ENCODE measurements around the gene CDC27. TPM values are rescaled to one million over a fixed set of nuclear protein-coding genes. Genes with fewer than 3 reads are reported as not detected.

Gene CDC27
- total and polyA plus RNA-seq, 2 of the 4 experiments (the other 2 are of a cell fraction), result 47.7 to 190 TPM

- H4K91ac ChIP-seq (ENCODE audit: insufficient read depth, low read depth, low read length), result peak overlapping the region; percentile 95
- H3K4ac ChIP-seq (ENCODE audit: low read depth, low read length), result peak overlapping the region; percentile 91
- peak overlapping the region; percentile 81; the same call in 1 of the 2 replicates for H3K14ac ChIP-seq (replicated peaks; ENCODE audit: low read depth, low read length)
- peak overlapping the region; percentile 98 for H2AK5ac ChIP-seq (ENCODE audit: low read depth, low read length)
- in situ Hi-C loops (cut with MboI; ENCODE audit: low sequenced_read_pairs), result loop anchor here (5.0 kb wide), 1 partner anchor 81 kb away; no protein-coding TSS in a partner anchor
- H4K8ac ChIP-seq (ENCODE audit: low read depth in 2 of 2, low read length in 2 of 2), result peak overlapping the region; percentile 20 to 53; a peak in 2 of 4 replicates
- H3K23ac ChIP-seq (ENCODE audit: low read depth, low read length), result peak overlapping the region; percentile 24; the same call in 1 of the 2 replicates
- POLR2A ChIA-PET (ENCODE audit: unreplicated experiment), result no interaction called here
- dilution Hi-C loops (cut with HindIII; ENCODE audit: low sequenced_read_pairs, unreplicated experiment), result no loop called here
- intact Hi-C loops (cut with micrococcal nuclease), result no loop called here
- H3K79me1 ChIP-seq (ENCODE audit: low read depth in 1 of 2, low read length in 2 of 2), result peaks cover 0 to 3% of the 10 kb centered on the region in 2 experiments; a peak in 2 of 4 replicates
- H3K4me3 ChIP-seq (ENCODE audit: insufficient read depth, low read depth, low read length), result no peak overlapping the region
- no peak overlapping the region for H2AFZ ChIP-seq (replicated peaks; ENCODE audit: low read length, poor library complexity)
- WGBS, 2 experiments (ENCODE audit: extremely low coverage in 2 of 2, insufficient read length in 1 of 2), result 80% methylated on average over 1 of the region's 3 CpGs; no CpG with 5 or more reads in 1 of the 2 experiments
- H4K5ac ChIP-seq (ENCODE audit: low read depth, low read length), result no peak overlapping the region
- ATAC-seq (ENCODE audit: low read depth) (no peak), DNase-seq (no peak)
- no peaks in the 10 kb centered on the region for H3K27me3 ChIP-seq (ENCODE audit: control insufficient read depth, insufficient read depth, low read length)
- no peaks in the 10 kb centered on the region for H4K20me1 ChIP-seq (ENCODE audit: insufficient read depth, low read length)
- no peak overlapping the region for H3K4me2 ChIP-seq (ENCODE audit: low read depth, low read length)
- no peak for TF ChIP-seq CTCF (conservative IDR thresholded peaks at IDR 0.05; ENCODE audit: low read depth, low read length)
- TF ChIP-seq RFX5 (IDR thresholded peaks at IDR 0.05; ENCODE audit: low read depth, low read length), result no peak
- no peak for TF ChIP-seq RCOR1 (IDR thresholded peaks at IDR 0.05; ENCODE audit: insufficient replicate concordance, low read length)
- no peaks in the 10 kb centered on the region for H3K36me3 ChIP-seq (ENCODE audit: control insufficient read depth, insufficient read depth, low read length)
- H2BK120ac ChIP-seq (ENCODE audit: low read depth, low read length), result peak overlapping the region; percentile 97
- H3K9me3 ChIP-seq (ENCODE audit: control insufficient read depth, insufficient read depth, low read length), result no peaks in the 10 kb centered on the region
- H2BK5ac ChIP-seq (ENCODE audit: low read depth, low read length, poor library complexity, severe bottlenecking), result no peak overlapping the region
- no peak overlapping the region for H3K27ac ChIP-seq (ENCODE audit: insufficient read depth, low read length)
- peaks cover 16% of the 10 kb centered on the region for H3K4me1 ChIP-seq (ENCODE audit: control insufficient read depth, insufficient read depth, low read length)
- H2BK20ac ChIP-seq (ENCODE audit: low read depth, low read length), result peak overlapping the region; percentile 97
- peak overlapping the region; percentile 36; the same call in 1 of the 2 replicates for H3K18ac ChIP-seq (ENCODE audit: low read depth, low read length)
- CTCF ChIA-PET, result interaction anchor here (1.1 to 3.4 kb wide), 2 partner anchors 9 to 85 kb away, joined by 5 to 30 read pairs; no protein-coding TSS in a partner anchor
- no TSS peak for BruUV-seq (replicated peaks)
- H3K9ac ChIP-seq (ENCODE audit: low read depth, low read length), result no peak overlapping the region
- no peak overlapping the region for H3K56ac ChIP-seq (ENCODE audit: extremely low read depth, insufficient read depth, low read length)
- peak overlapping the region; percentile 82; the same call in 2 of the 3 replicates for H2BK15ac ChIP-seq (ENCODE audit: low read depth, low read length)
- H3K9me1 ChIP-seq (ENCODE audit: insufficient read depth, low read length), result peaks cover 18% of the 10 kb centered on the region
- H2AK9ac ChIP-seq (replicated peaks; ENCODE audit: low read depth, low read length, poor library complexity), result no peak overlapping the region
These were observed 42.2 kb upstream of the CDC27 start for GRCh38 chr17:47231334-47231733.
